CD1c-positive myeloid dendritic cell (primary cell): Measurements from ENCODE around the gene MXD1.

Experiments used
- DNase-seq: peaks from one replicate; pipeline ENCODE4 v3.0.0-alpha.2; 2016; ENCODE audit errors: extremely low spot score

Gene MXD1

GRCh38 chr2:69952336-69953115, 37.6 kb downstream of the MXD1 start:
- peak; percentile 26 for DNase-seq

GRCh38 chr2:69954084-69954483, 39.2 kb downstream of the MXD1 start:
- DNase-seq = no peak

DNA sequence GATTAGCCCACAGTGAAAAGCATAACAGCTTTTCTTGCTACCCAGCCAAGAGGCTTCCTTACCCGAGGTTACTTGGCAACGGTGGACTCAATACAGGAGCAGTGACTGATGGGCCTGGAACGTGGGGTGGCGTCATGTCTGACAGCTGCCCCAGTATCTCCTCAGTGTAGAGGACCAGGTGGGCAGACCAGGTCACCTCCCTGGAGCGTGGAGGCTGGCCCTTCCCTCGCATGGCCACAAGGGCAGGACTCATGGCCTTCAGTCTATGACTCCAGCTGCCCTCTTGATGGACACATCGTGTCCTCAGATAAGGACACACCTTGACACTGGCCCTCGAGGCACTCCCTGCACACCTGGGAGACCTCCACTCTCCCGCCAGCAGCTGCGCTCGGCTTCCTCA, 40.1 kb downstream of the MXD1 start:
- DNase-seq = no peak

DNA sequence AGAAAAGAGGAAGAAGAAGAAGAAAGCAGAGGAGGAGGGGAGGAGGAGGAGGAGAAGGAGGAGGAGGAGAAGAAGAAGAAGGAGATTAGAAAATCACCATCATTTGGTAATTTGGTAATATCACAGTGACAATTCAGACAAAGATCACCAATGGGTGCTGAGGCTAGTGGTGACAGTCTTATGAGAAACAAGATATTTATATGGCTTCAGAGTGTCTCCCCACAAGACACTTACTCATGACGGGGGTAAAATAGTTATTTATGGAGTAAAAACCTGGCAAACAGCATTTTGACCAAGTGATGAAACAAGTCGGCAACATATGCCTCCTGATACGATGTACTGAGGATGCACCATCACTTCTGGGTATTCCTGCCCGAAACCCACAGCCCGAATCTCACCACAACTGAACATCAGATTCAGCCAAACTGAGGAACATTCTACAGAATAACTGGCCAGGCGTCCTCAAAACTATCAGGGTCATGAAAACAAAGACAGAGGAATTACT, 41.6 kb downstream of the MXD1 start:
- no peak for DNase-seq

GRCh38 chr2:69957965-69958364, 43.1 kb downstream of the MXD1 start:
- DNase-seq = no peak

GRCh38 chr2:69958480-69958879, 43.6 kb downstream of the MXD1 start:
- DNase-seq = no peak

- no peak for DNase-seq
Measured at GRCh38 chr2:69959425-69959824, 44.5 kb downstream of the MXD1 start.

- DNase-seq = no peak
Measured at GRCh38 chr2:69960821-69961220, 45.9 kb downstream of the MXD1 start.

- DNase-seq = no peak
Measured at GRCh38 chr2:69961496-69961895, 46.6 kb downstream of the MXD1 start, which contains the start of gene ASPRV1. Gene ASPRV1 (minus strand): TSS chr2:69961631. CDS start chr2:69961436, 195 bp downstream.

DNA sequence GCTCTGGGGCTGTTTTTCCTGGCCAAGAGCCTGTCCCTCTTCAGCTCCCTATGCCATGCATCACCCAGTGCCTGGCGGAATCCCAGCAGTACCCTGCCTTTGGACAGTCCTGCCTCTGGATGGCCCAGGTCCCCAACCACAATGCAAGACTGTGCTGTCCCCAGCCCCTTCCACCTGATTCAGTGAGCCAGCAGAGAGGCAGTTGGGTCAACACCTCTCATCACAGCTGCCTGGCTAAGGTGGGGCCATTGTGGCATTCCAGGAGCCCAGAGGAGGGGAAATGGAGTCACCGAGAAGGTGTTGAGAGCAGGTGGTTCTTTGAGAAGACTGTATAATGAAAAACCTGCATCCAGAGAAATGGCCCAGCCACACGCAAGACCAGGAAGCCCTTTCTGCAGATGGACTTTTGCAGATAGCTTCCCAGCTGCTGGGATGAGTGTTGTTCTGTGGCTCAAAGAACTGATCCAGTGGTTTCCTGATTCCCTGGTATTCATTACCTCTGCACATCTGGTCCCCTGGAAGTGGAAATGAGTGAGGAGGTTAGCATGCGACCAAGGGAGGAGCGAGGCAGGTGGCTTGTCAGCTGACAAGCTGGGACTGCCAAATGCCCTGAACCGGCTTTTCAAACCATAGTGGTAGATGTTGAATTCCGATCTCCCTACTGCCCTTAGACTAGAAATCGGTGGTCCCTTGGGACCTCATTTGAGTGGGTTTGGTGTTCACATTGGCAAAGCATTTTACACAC, 48.2 kb downstream of the MXD1 start:
- no peak for DNase-seq

GRCh38 chr2:69964353-69964841, 49.5 kb downstream of the MXD1 start:
- DNase-seq = peak; percentile 72

- no peak for DNase-seq
Measured at GRCh38 chr2:69965756-69966445, 51.0 kb downstream of the MXD1 start.

DNA sequence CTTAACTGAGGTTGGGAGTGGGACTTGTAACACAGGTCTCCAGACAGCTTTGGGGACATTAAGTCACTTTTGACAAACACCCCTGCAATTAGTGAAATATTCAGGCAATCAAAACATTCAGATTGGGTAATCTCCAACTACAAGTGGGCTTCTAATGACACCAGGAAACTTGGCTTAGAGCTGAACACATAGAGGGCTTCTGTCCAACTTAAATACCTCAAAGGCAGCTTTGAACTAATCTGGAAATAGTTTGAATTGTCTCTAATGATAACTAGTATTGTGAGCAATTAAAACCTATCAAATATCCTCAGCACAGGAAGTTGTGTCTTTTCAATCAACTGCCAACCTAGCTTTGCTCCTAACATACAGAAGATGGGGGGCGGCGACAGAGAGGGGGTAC, 51.6 kb downstream of the MXD1 start:
- DNase-seq = no peak

DNA sequence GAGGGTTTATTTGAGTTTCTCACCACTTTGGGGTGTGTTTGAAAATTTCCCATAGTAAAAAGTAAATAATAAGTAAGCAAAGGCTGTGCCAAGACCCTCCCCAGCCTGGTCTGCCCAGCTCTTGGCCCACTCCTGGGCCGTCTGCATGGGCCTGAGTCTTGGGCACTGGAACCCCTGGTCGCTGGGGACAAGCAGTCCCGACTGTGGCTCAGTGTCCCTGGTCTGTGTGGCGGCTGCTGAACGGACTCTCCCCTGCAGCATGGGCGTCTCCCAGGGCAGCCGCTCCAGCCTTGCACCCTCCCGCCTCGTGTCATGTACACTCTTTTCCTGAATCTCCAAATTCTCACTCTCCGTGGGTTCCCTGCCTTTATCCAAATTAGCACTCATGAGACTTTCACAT, 53.7 kb downstream of the MXD1 start:
- DNase-seq = no peak

- no peak for DNase-seq
Measured at GRCh38 chr2:69969126-69969983, 54.4 kb downstream of the MXD1 start.

DNA sequence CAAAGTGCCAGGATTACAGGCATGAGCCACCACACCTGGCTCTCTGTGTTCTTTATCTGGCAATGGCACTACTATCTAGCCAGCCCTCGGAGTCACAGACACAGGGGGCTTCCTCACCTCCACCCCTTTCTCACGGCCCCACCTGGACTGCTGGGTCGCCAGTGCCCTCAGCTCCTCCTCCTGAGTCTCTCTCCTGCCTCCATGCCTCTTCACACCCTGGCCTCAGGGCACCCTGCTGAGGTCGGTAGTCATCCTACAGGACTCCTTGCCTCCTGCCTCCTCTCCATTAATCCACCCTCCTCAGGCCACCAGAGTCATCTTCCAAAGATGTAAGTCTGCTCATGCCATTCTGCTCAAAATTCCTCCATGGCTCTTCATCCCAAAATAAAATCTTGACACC, 55.1 kb downstream of the MXD1 start:
- no peak for DNase-seq

DNA sequence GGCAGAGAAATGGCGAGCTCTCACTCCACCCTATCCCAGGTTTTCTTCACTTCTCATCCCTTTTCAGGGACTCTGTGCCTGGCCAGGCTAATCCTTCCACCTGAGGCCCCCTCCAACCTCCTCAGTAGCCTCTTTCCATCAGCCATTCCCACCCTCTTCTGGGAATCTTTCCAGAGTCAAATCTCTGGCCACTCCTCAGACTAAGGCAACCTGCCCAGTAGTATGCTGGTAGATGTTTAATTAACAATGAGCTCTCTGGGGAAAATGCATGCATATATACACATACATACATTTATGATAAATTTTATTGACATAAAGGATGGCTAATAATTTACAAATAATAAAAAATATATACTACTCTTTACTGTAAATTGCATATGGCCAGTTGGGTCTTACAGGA, 57.9 kb downstream of the MXD1 start:
- DNase-seq = no peak

DNA sequence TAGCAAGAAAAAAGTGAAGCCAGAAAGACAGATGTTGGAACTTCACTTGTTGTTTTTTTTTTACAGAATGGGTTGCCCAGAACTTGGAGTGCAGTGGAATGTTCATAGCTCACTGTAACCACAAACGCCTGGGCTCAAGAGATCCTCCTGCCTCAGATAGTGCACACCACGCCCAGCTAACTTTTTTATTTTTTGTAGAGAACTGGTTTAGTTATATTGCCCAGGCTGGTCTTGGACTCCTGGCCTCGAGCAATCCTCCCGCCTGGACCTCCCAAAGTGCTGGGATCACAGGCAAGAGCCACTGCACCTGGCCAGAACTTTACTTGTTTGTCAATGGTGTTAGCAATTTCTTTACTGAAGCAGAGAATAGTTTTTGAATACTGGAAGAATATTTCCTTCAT, 58.4 kb downstream of the MXD1 start:
- DNase-seq = no peak

DNA sequence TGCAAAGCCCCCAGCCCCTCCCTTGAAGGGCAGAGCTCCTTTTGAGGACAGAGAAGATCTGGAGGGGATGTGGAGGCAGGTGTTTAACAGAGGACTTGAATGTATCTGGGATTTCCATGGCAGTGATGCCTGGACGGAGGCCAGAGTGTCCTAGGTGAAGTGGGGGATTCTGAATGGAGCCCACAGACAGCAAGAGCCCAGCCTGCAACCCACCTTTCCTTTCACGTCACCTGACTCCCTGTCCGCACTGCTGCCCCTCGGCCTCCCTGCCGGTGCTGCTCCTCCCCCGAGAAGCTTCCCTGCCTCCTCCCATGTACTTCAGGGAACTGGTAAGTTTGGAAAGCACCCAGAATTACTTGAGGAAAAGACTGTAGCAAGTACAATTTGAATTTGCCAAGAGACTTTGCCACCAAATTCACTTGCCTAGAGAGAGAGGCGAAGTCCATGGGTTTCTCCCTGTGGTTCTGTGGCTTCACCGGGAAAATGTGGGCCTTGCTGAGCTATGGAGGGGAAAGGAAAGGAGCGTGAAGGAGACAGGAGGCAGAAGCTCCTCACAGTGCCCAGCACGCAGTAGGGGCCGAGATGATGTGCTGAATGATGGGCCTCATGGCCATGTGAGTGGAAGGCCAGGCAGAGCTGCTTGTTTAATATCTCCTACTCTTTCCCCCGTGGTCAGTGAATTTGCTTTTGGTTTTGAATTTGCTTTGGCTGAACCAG, 60.4 kb downstream of the MXD1 start:
- DNase-seq = no peak

DNA sequence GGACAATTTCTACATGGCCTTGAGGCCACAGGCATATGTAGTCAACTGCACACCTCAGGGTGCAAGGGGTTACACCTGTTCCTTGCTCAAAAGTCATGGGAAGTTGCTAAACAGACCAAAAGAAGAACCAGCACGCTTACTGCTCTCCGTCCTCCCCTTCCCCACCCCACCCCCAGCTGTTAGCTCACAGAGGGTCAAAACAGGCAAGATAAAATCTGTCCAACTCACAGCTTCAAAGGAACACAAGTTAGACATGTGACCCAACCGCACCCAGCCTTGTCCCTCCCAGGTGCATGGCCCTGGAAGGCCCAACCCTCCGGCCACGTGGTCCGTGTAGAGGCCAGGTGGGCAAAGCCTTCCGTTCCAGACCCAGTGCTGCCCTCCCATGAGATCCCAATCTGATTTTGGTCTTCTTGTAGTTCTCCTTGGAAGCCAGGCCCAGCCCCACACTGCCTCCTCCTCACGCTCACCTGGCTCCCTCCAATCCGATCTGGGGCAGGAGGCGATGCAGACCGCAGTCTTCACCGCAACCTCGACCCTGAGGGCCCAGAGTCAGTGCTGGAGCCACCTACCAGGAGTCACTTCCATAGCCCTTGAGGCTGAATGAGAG, 61.0 kb downstream of the MXD1 start:
- DNase-seq = no peak
